ENCODE results near the gene HIGD2B. TPM values are rescaled to one million over a fixed set of nuclear protein-coding genes. Genes with fewer than 3 reads are reported as not detected.

Gene HIGD2B
- total RNA-seq, 1 donor from 2014 or later = not detected

Other genes with a start within 250 kb of the HIGD2B start
- gene ARIH1, start 211.9 kb downstream of the HIGD2B start, total RNA-seq = 112 and 126 TPM in 2 replicates
- gene GOLGA6B, start 31.5 kb downstream of the HIGD2B start, total RNA-seq = not detected in 2 replicates
- gene BBS4, start within 50 bp of the HIGD2B start, total RNA-seq = 9.9 and 11.4 TPM in 2 replicates
- 79.6 and 79.9 TPM in 2 replicates for gene ADPGK, start 97.6 kb upstream of the HIGD2B start, total RNA-seq